IMR-90 (cell line): ENCODE data around the gene FMO2. TPM values are rescaled to one million over a fixed set of nuclear protein-coding genes. Genes with fewer than 3 reads are reported as not detected.

Source experiments
- ATAC-seq: fragments of 200-7000 bp; cut with Tn5 transposase; 2 replicates; pipeline ENCODE4 v1.9.1; 2020; ENCODE audit warnings: low read depth, mild to moderate bottlenecking, moderate library complexity
- BruUV-seq: library from RNA; stranded (reverse); fragments of 400-500 nt; replicated peaks from 2 replicates; lab custom pipeline; 2021; lab: Mats Ljungman, UMichigan
- CTCF ChIA-PET: fragments of 300-600 bp; formaldehyde crosslinking; extraction: SDS; loops from one replicate; lab custom pipeline; 2021; ENCODE audit warnings: antibody characterized with exemption; lab: Yijun Ruan, JAX
- POLR2A ChIA-PET: fragments of 300-600 bp; sonication (Branson Sonifier 250); formaldehyde crosslinking; loops from one replicate; lab custom pipeline; 2022; ENCODE audit warnings: antibody characterized with exemption; ENCODE audit not compliant: unreplicated experiment; lab: Charles Lee
- DNase-seq: peaks from one replicate; pipeline ENCODE4 v3.0.0; 2013
- H2AFZ ChIP-seq: replicated peaks from 2 replicates; pipeline ENCODE3; 2013; ENCODE audit warnings: low read length, mild to moderate bottlenecking; ENCODE audit not compliant: poor library complexity
- H2AK5ac ChIP-seq: 2 replicates; pipeline ENCODE4 v1.6.1; 2013; ENCODE audit warnings: low read depth, low read length, inconsistent platforms
- H2AK9ac ChIP-seq: replicated peaks from 2 replicates; pipeline ENCODE3; 2013; ENCODE audit warnings: mild to moderate bottlenecking, low read depth, low read length, moderate library complexity; ENCODE audit not compliant: poor library complexity
- H2BK120ac ChIP-seq: 2 replicates; pipeline ENCODE4 v1.6.1; 2013; ENCODE audit warnings: low read depth, low read length, inconsistent platforms
- H2BK15ac ChIP-seq: 3 replicates; pipeline ENCODE4 v1.6.1; 2013; ENCODE audit warnings: low read depth, low read length, inconsistent platforms
- H2BK20ac ChIP-seq: 2 replicates; pipeline ENCODE4 v1.6.1; 2013; ENCODE audit warnings: low read depth, mild to moderate bottlenecking, inconsistent platforms, low read length, moderate library complexity
- H2BK5ac ChIP-seq: 2 replicates; pipeline ENCODE4 v1.6.1; 2013; ENCODE audit warnings: mild to moderate bottlenecking, low read depth, low read length, inconsistent platforms; ENCODE audit not compliant: poor library complexity, severe bottlenecking
- H3K14ac ChIP-seq: replicated peaks from 2 replicates; pipeline ENCODE4 v1.6.1; 2013; ENCODE audit warnings: low read depth, low read length, inconsistent platforms
- H3K18ac ChIP-seq: 2 replicates; pipeline ENCODE4 v1.6.1; 2013; ENCODE audit warnings: low read depth, low read length, control low read depth
- H3K23ac ChIP-seq: 2 replicates; pipeline ENCODE4 v1.6.1; 2013; ENCODE audit warnings: low read depth, low read length, inconsistent platforms
- H3K27ac ChIP-seq: 2 replicates; pipeline ENCODE4 v1.5.1; 2013; ENCODE audit warnings: mild to moderate bottlenecking, control low read depth, low read length; ENCODE audit not compliant: insufficient read depth
- H3K27me3 ChIP-seq: 2 replicates; pipeline ENCODE4 v1.6.1; 2013; ENCODE audit warnings: low read length; ENCODE audit not compliant: control insufficient read depth, insufficient read depth
- H3K36me3 ChIP-seq: 2 replicates; pipeline ENCODE4 v1.6.1; 2013; ENCODE audit warnings: low read length, mixed read lengths; ENCODE audit not compliant: control insufficient read depth, insufficient read depth
- H3K4ac ChIP-seq: 2 replicates; pipeline ENCODE4 v1.6.1; 2013; ENCODE audit warnings: low read depth, low read length, inconsistent platforms
- H3K4me1 ChIP-seq: 2 replicates; pipeline ENCODE4 v1.6.1; 2013; ENCODE audit warnings: low read length, mixed read lengths; ENCODE audit not compliant: control insufficient read depth, insufficient read depth
- H3K4me2 ChIP-seq: 2 replicates; pipeline ENCODE4 v1.6.1; 2013; ENCODE audit warnings: low read depth, mild to moderate bottlenecking, control low read depth, low read length, moderate library complexity
- H3K4me3 ChIP-seq: 2 replicates; pipeline ENCODE4 v1.5.1; 2013; ENCODE audit warnings: low read depth, mild to moderate bottlenecking, control low read depth, low read length, moderate library complexity; ENCODE audit not compliant: insufficient read depth
- H3K56ac ChIP-seq: 2 replicates; pipeline ENCODE4 v1.6.1; 2013; ENCODE audit warnings: low read length, inconsistent platforms; ENCODE audit not compliant: insufficient read depth; ENCODE audit errors: extremely low read depth
- H3K79me1 ChIP-seq, 2 experiments: 2 replicates each; pipeline ENCODE4 v1.6.1; 2013; ENCODE audit warnings: low read length in 2 of 2, inconsistent platforms in 1 of 2, low read depth in 1 of 2
- H3K9ac ChIP-seq: 2 replicates; pipeline ENCODE4 v1.6.1; 2013; ENCODE audit warnings: low read depth, low read length, control low read depth
- H3K9me1 ChIP-seq: 2 replicates; pipeline ENCODE4 v1.6.1; 2013; ENCODE audit warnings: low read length, inconsistent platforms; ENCODE audit not compliant: insufficient read depth
- H3K9me3 ChIP-seq: 2 replicates; pipeline ENCODE4 v1.6.1; 2013; ENCODE audit warnings: low read length; ENCODE audit not compliant: control insufficient read depth, insufficient read depth
- H4K20me1 ChIP-seq: 2 replicates; pipeline ENCODE4 v1.6.1; 2013; ENCODE audit warnings: low read length, inconsistent platforms; ENCODE audit not compliant: insufficient read depth
- H4K5ac ChIP-seq: 2 replicates; pipeline ENCODE4 v1.6.1; 2013; ENCODE audit warnings: mild to moderate bottlenecking, low read depth, low read length, control low read depth
- H4K8ac ChIP-seq, 2 experiments: 2 replicates each; pipeline ENCODE4 v1.6.1; 2013; ENCODE audit warnings: low read depth in 2 of 2, low read length in 2 of 2, control low read depth in 1 of 2, inconsistent platforms in 1 of 2
- H4K91ac ChIP-seq: 2 replicates; pipeline ENCODE4 v1.6.1; 2013; ENCODE audit warnings: low read depth, low read length, inconsistent platforms; ENCODE audit not compliant: insufficient read depth
- CEBPB ChIP-seq: IDR thresholded peaks from 2 replicates; pipeline ENCODE4 v1.6.1; 2012; ENCODE audit warnings: low read depth, low read length, improper control_type of control experiment
- CHD1 ChIP-seq: IDR thresholded peaks from 2 replicates; pipeline ENCODE4 v1.6.1; 2012; ENCODE audit warnings: low read depth, low read length, improper control_type of control experiment
- ELK1 ChIP-seq: fragments of 150-350 bp; IDR thresholded peaks from 2 replicates; pipeline ENCODE4 v1.6.1; 2016; ENCODE audit warnings: low read depth, mild to moderate bottlenecking, low read length, moderate library complexity, borderline replicate concordance
- FOS ChIP-seq: fragments of 150-350 bp; IDR thresholded peaks from 2 replicates; pipeline ENCODE4 v1.6.1; 2016; ENCODE audit warnings: low read depth, low read length
- MAZ ChIP-seq: IDR thresholded peaks from 2 replicates; pipeline ENCODE4 v1.6.1; 2012; ENCODE audit warnings: low read depth, mild to moderate bottlenecking, low read length, improper control_type of control experiment, moderate library complexity, borderline replicate concordance
- RCOR1 ChIP-seq: IDR thresholded peaks from 2 replicates; pipeline ENCODE4 v1.6.1; 2012; ENCODE audit warnings: mild to moderate bottlenecking, low read length, improper control_type of control experiment; ENCODE audit not compliant: insufficient replicate concordance
- SMC3 ChIP-seq: fragments of 150-350 bp; IDR thresholded peaks from 2 replicates; pipeline ENCODE4 v1.6.1; 2016; ENCODE audit warnings: low read depth, mild to moderate bottlenecking, antibody characterized with exemption, low read length, moderate library complexity
- WGBS, 2 experiments: methylation state at CpG; one replicate each; pipeline versions ENCODE4 v1.1.5 to v1.1.7; 2013; ENCODE audit warnings: missing lambda C conversion rate in 2 of 2; ENCODE audit not compliant: insufficient read length in 1 of 2; ENCODE audit errors: extremely low coverage in 2 of 2; 5-methylcytosine and 5-hydroxymethylcytosine counted together
- dilution Hi-C: fragments of 300-500 bp; cut with HindIII; formaldehyde crosslinking; loops from one replicate; pipeline ENCODE4 v1.14.3; 2018; ENCODE audit warnings: low sequenced_read_pairs; ENCODE audit not compliant: unreplicated experiment
- in situ Hi-C: fragments of 300-500 bp; cut with MboI; formaldehyde crosslinking; loops from 3 replicates; pipeline ENCODE4 v1.14.3; 2019; ENCODE audit warnings: low sequenced_read_pairs, inconsistent platforms, mixed read lengths
- intact Hi-C: fragments of 100-400 bp; cut with micrococcal nuclease; formaldehyde crosslinking; loops from 2 replicates; pipeline ENCODE4 v1.10.0; 2022
- polyA plus RNA-seq, 3 experiments: library from polyadenylated mRNA; depleted of rRNA; stranded (reverse); fragments of >200 nt; gene quantifications; 2 replicates each; pipeline ENCODE4 v1.2.3, GENCODE V29; 2012; ENCODE audit warnings: low replicate concordance in 1 of 3
- total RNA-seq: library from RNA; depleted of rRNA; stranded (reverse); fragments of >200 nt; gene quantifications from 2 replicates; pipeline ENCODE4 v1.2.3, GENCODE V29; 2012
- TF ChIP-seq, protein P1 (sequence below): conservative IDR thresholded peaks from 2 replicates; pipeline ENCODE4 v1.5.1; 2012; ENCODE audit warnings: mild to moderate bottlenecking, low read depth, low read length, improper control_type of control experiment

FMO2 gene
- total and polyA plus RNA-seq, 2 of the 4 experiments (the other 2 are of a cell fraction): under 0.01 to 0.05 TPM

- H2BK5ac ChIP-seq: no peak overlapping the region
- H4K5ac ChIP-seq: no peak overlapping the region
- H3K4me1 ChIP-seq: no peaks in the 10 kb centered on the region
- in situ Hi-C loops: no loop called here
- H2AFZ ChIP-seq: no peak overlapping the region
- dilution Hi-C loops: no loop called here
- no peak overlapping the region for H2AK9ac ChIP-seq
- no peak overlapping the region for H2BK15ac ChIP-seq
- no peaks in the 10 kb centered on the region for H3K79me1 ChIP-seq
- H3K14ac ChIP-seq: no peak overlapping the region
- TF ChIP-seq MAZ: no peak
- no peak for TF ChIP-seq FOS
- no peak for TF ChIP-seq CHD1
- TF ChIP-seq SMC3: no peak
- TF ChIP-seq ELK1: no peak
- TF ChIP-seq CEBPB: no peak
- TF ChIP-seq RCOR1: no peak
- TF ChIP-seq, protein P1, sequence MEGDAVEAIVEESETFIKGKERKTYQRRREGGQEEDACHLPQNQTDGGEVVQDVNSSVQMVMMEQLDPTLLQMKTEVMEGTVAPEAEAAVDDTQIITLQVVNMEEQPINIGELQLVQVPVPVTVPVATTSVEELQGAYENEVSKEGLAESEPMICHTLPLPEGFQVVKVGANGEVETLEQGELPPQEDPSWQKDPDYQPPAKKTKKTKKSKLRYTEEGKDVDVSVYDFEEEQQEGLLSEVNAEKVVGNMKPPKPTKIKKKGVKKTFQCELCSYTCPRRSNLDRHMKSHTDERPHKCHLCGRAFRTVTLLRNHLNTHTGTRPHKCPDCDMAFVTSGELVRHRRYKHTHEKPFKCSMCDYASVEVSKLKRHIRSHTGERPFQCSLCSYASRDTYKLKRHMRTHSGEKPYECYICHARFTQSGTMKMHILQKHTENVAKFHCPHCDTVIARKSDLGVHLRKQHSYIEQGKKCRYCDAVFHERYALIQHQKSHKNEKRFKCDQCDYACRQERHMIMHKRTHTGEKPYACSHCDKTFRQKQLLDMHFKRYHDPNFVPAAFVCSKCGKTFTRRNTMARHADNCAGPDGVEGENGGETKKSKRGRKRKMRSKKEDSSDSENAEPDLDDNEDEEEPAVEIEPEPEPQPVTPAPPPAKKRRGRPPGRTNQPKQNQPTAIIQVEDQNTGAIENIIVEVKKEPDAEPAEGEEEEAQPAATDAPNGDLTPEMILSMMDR: no peak
- no peak overlapping the region for H3K27ac ChIP-seq
- no peak for ATAC-seq
- H3K23ac ChIP-seq: no peak overlapping the region
- peak overlapping the region; percentile 24; the same call in 1 of the 2 replicates for H3K18ac ChIP-seq
- no CpG with 5 or more reads among the region's 3 CpGs for WGBS, 2 experiments
- no peak overlapping the region for H3K56ac ChIP-seq
- no peak overlapping the region for H3K4me2 ChIP-seq
- H3K4ac ChIP-seq: no peak overlapping the region; the same call in 1 of the 2 replicates
- H2BK120ac ChIP-seq: no peak overlapping the region
- H4K8ac ChIP-seq: no peak overlapping the region
- intact Hi-C loops: no loop called here
- no peaks in the 10 kb centered on the region for H3K9me3 ChIP-seq
- H2BK20ac ChIP-seq: no peak overlapping the region
- H3K36me3 ChIP-seq: no peaks in the 10 kb centered on the region
- H3K4me3 ChIP-seq: no peak overlapping the region
- H2AK5ac ChIP-seq: 0 out of 2 replicates have a peak overlapping the region, but pooled peaks have one; percentile 17
- H3K9me1 ChIP-seq: no peaks in the 10 kb centered on the region
- ChIA-PET POLR2A (no interaction called here), CTCF (interaction anchor here (0.9 kb wide), 1 partner anchor 10 kb away, joined by 3 read pairs; no protein-coding TSS in a partner anchor)
- no peak overlapping the region for H3K9ac ChIP-seq
- no peaks in the 10 kb centered on the region for H4K20me1 ChIP-seq
- H3K27me3 ChIP-seq: no peaks in the 10 kb centered on the region
- no peak for DNase-seq
- no peak overlapping the region for H4K91ac ChIP-seq
- no TSS peak for BruUV-seq
Observed at GRCh38 chr1:171212607-171213351, 27.7 kb downstream of the FMO2 start.
